H1 (cell line): ENCODE results near the gene HIVEP2. TPM values are rescaled to one million over a fixed set of nuclear protein-coding genes. Genes with fewer than 3 reads are reported as not detected.

ENCODE experiments used
- CTCF ChIA-PET: fragments of 300-600 bp; sonication (Branson Sonifier 250); formaldehyde crosslinking; loops from one replicate; lab custom pipeline; 2021; ENCODE audit not compliant: partially characterized antibody; lab: Charles Lee
- POLR2A ChIA-PET: fragments of 300-600 bp; sonication (Branson Sonifier 250); formaldehyde crosslinking; loops from one replicate; lab custom pipeline; 2021; ENCODE audit warnings: inconsistent platforms; ENCODE audit not compliant: partially characterized antibody; lab: Charles Lee
- DNase-seq, 2 experiments: peaks; one replicate each; pipeline versions ENCODE4 v3.0.0 to v3.0.0-alpha.2; 2010 to 2022; ENCODE audit warnings: low spot score in 2 of 2, low read depth in 1 of 2, mixed read lengths in 1 of 2
- FAIRE-seq: peaks from 2 replicates; lab custom pipeline; 2011; peaks lifted over from hg19 to GRCh38; lab: Jason Lieb, UNC
- H2AFZ ChIP-seq: 2 replicates; pipeline ENCODE4 v1.8.1; 2012; ENCODE audit warnings: low read length, inconsistent platforms
- H2AK5ac ChIP-seq: 2 replicates; pipeline ENCODE4 v1.6.1; 2013; ENCODE audit warnings: low read depth, low read length
- H2BK120ac ChIP-seq: replicated peaks from 2 replicates; pipeline ENCODE3; 2013; ENCODE audit warnings: low read depth, low read length, inconsistent platforms
- H2BK12ac ChIP-seq: 2 replicates; pipeline ENCODE4 v1.6.1; 2013; ENCODE audit warnings: low read depth, low read length
- H2BK15ac ChIP-seq: 2 replicates; pipeline ENCODE4 v1.6.1; 2013; ENCODE audit warnings: low read length
- H2BK20ac ChIP-seq: 2 replicates; pipeline ENCODE4 v1.6.1; 2013; ENCODE audit warnings: low read length
- H2BK5ac ChIP-seq: 2 replicates; pipeline ENCODE4 v1.6.1; 2013; ENCODE audit warnings: low read depth, low read length
- H3K14ac ChIP-seq: 2 replicates; pipeline ENCODE4 v1.6.1; 2013; ENCODE audit warnings: inconsistent platforms; ENCODE audit not compliant: insufficient read length
- H3K18ac ChIP-seq: 2 replicates; pipeline ENCODE4 v1.6.1; 2013; ENCODE audit warnings: low read length; ENCODE audit errors: extremely low read depth
- H3K23ac ChIP-seq: 2 replicates; pipeline ENCODE4 v1.6.1; 2013; ENCODE audit warnings: inconsistent platforms; ENCODE audit not compliant: insufficient read length
- H3K23me2 ChIP-seq: 2 replicates; pipeline ENCODE4 v1.6.1; 2013; ENCODE audit warnings: low read depth, low read length
- H3K27ac ChIP-seq: 2 replicates; pipeline ENCODE4 v1.6.1; 2011; ENCODE audit warnings: low read depth, low read length, inconsistent platforms
- H3K27me3 ChIP-seq, 4 experiments: replicated peaks in 1 of 4; 1 replicate in 1 of 4; 2 replicates in 3 of 4; pipeline versions ENCODE4 v1.6.1 to v1.8.1; 2011 to 2013; ENCODE audit warnings: low read length in 3 of 4, mild to moderate bottlenecking in 3 of 4, inconsistent platforms in 2 of 4, mixed read lengths in 2 of 4, moderate library complexity in 1 of 4; ENCODE audit not compliant: control insufficient read depth in 3 of 4, insufficient read depth in 3 of 4; ENCODE audit errors: extremely low read depth in 1 of 4
- H3K36me3 ChIP-seq, 4 experiments: 2 replicates each; pipeline versions ENCODE4 v1.6.1 to v1.8.1; 2011 to 2013; ENCODE audit warnings: mild to moderate bottlenecking in 4 of 4, low read length in 3 of 4, moderate library complexity in 2 of 4, control low read depth in 1 of 4, inconsistent platforms in 1 of 4; ENCODE audit not compliant: insufficient read depth in 4 of 4, control insufficient read depth in 2 of 4
- H3K4ac ChIP-seq: replicated peaks from 2 replicates; pipeline ENCODE3; 2013; ENCODE audit warnings: low read length, low read depth, mixed read lengths, inconsistent platforms; ENCODE audit not compliant: insufficient read length
- H3K4me1 ChIP-seq, 4 experiments: replicated peaks in 1 of 4; 1 replicate in 1 of 4; 2 replicates in 3 of 4; pipeline versions ENCODE4 v1.6.1 to v1.8.1; 2011 to 2013; ENCODE audit warnings: low read length in 3 of 4, inconsistent platforms in 2 of 4, mixed read lengths in 1 of 4; ENCODE audit not compliant: insufficient read depth in 4 of 4, control insufficient read depth in 3 of 4
- H3K4me2 ChIP-seq, 2 experiments: 2 replicates each; pipeline versions ENCODE4 v1.6.1 to v1.8.1; 2011 to 2013; ENCODE audit warnings: low read depth in 2 of 2, low read length in 2 of 2, control low read depth in 1 of 2, inconsistent platforms in 1 of 2, mild to moderate bottlenecking in 1 of 2; ENCODE audit not compliant: insufficient read depth in 1 of 2
- H3K4me3 ChIP-seq, 4 experiments: fragments of 200-600, 300-600 bp in 1 of 4; sonication (generic), shearing (Covaris generic), sonication (Bioruptor Twin) in 1 of 4; 2 replicates each; pipeline versions ENCODE4 v1.5.1 to v1.8.1; 2011 to 2016; ENCODE audit warnings: low read length in 4 of 4, low read depth in 3 of 4, control low read depth in 2 of 4, inconsistent platforms in 2 of 4, mild to moderate bottlenecking in 2 of 4, mixed read lengths in 1 of 4, moderate library complexity in 1 of 4; ENCODE audit not compliant: insufficient read depth in 2 of 4; ENCODE audit errors: extremely low read depth in 1 of 4
- H3K56ac ChIP-seq: replicated peaks from 2 replicates; pipeline ENCODE3; 2013; ENCODE audit warnings: low read depth, mild to moderate bottlenecking, mixed read lengths, low read length, inconsistent platforms; ENCODE audit not compliant: insufficient read length
- H3K79me1 ChIP-seq: 2 replicates; pipeline ENCODE4 v1.6.1; 2013; ENCODE audit warnings: low read depth, low read length, control low read depth
- H3K79me2 ChIP-seq, 2 experiments: 2 replicates each; pipeline versions ENCODE4 v1.6.1 to v1.8.1; 2012 to 2013; ENCODE audit warnings: low read length in 2 of 2, mild to moderate bottlenecking in 2 of 2, inconsistent platforms in 1 of 2; ENCODE audit not compliant: insufficient read depth in 2 of 2, control insufficient read depth in 1 of 2
- H3K9ac ChIP-seq, 4 experiments: replicated peaks in 1 of 4; 1 replicate in 1 of 4; 2 replicates in 3 of 4; pipeline versions ENCODE4 v1.6.1 to v1.8.1; 2011 to 2013; ENCODE audit warnings: low read depth in 3 of 4, low read length in 3 of 4, control low read depth in 2 of 4, mild to moderate bottlenecking in 2 of 4, moderate library complexity in 2 of 4, inconsistent platforms in 1 of 4; ENCODE audit errors: extremely low read depth in 1 of 4
- H3K9me3 ChIP-seq, 2 experiments: 2 replicates each; pipeline versions ENCODE4 v1.6.1 to v1.8.1; 2012 to 2013; ENCODE audit warnings: mild to moderate bottlenecking in 2 of 2, moderate library complexity in 2 of 2, control low read depth in 1 of 2, inconsistent platforms in 1 of 2, low read depth in 1 of 2, low read length in 1 of 2, mixed read lengths in 1 of 2; ENCODE audit not compliant: insufficient read depth in 2 of 2
- H4K20me1 ChIP-seq, 2 experiments: replicated peaks in 1 of 2; 2 replicates each; pipeline versions ENCODE3 to v1.8.1; 2011 to 2013; ENCODE audit warnings: inconsistent platforms in 2 of 2, low read length in 2 of 2, mild to moderate bottlenecking in 1 of 2; ENCODE audit not compliant: insufficient read depth in 2 of 2, control insufficient read depth in 1 of 2
- H4K5ac ChIP-seq: 2 replicates; pipeline ENCODE4 v1.6.1; 2013; ENCODE audit warnings: low read length, low read depth, mixed read lengths, inconsistent platforms; ENCODE audit not compliant: insufficient read length
- H4K8ac ChIP-seq: 2 replicates; pipeline ENCODE4 v1.8.0; 2013; ENCODE audit warnings: mild to moderate bottlenecking, moderate library complexity, low read length, inconsistent platforms; ENCODE audit not compliant: insufficient read depth; ENCODE audit errors: extremely low read depth
- H4K91ac ChIP-seq: replicated peaks from 2 replicates; pipeline ENCODE3; 2013; ENCODE audit warnings: low read length, mixed read lengths, inconsistent platforms; ENCODE audit not compliant: insufficient read length
- EGR1 ChIP-seq: IDR thresholded peaks from 2 replicates; pipeline ENCODE4 v1.6.1; 2011; ENCODE audit warnings: low read depth, low read length, borderline replicate concordance
- GTF2F1 ChIP-seq: IDR thresholded peaks from 2 replicates; pipeline ENCODE4 v1.6.1; 2012; ENCODE audit warnings: low read depth, low read length, improper control_type of control experiment, borderline replicate concordance
- HDAC2 ChIP-seq, 2 experiments: fragments of 300-600 bp in 1 of 2; sonication (generic) in 1 of 2; IDR thresholded peaks; 2 replicates each; pipeline ENCODE4 v1.6.1; 2011 to 2012; ENCODE audit warnings: low read depth in 2 of 2, low read length in 2 of 2, mild to moderate bottlenecking in 2 of 2, moderate library complexity in 2 of 2, borderline replicate concordance in 1 of 2, inconsistent platforms in 1 of 2
- JUND ChIP-seq: IDR thresholded peaks from 2 replicates; pipeline ENCODE4 v1.6.1; 2011; ENCODE audit warnings: mild to moderate bottlenecking, improper control_type of control experiment, low read length
- KDM5A ChIP-seq: fragments of 200-600 bp; IDR thresholded peaks from 2 replicates; pipeline ENCODE4 v1.7.1; 2012; ENCODE audit warnings: mild to moderate bottlenecking, low read length, inconsistent platforms, mixed read lengths
- NRF1 ChIP-seq: IDR thresholded peaks from 2 replicates; pipeline ENCODE4 v1.6.1; 2011; ENCODE audit warnings: mild to moderate bottlenecking, low read depth, low read length, improper control_type of control experiment
- POLR2A ChIP-seq, 2 experiments: IDR thresholded peaks; 1 replicate in 1 of 2; 2 replicates in 1 of 2; pipeline ENCODE4 v1.6.1; 2011; ENCODE audit warnings: low read depth in 2 of 2, low read length in 2 of 2, mild to moderate bottlenecking in 2 of 2; ENCODE audit errors: control extremely low read depth in 1 of 2
- POLR2AphosphoS5 ChIP-seq: IDR thresholded peaks from 2 replicates; pipeline ENCODE4 v1.6.1; 2011; ENCODE audit warnings: low read depth, low read length
- RBBP5 ChIP-seq: IDR thresholded peaks from 2 replicates; pipeline ENCODE4 v1.7.1; 2012; ENCODE audit warnings: low read depth, mild to moderate bottlenecking, inconsistent platforms, low read length, moderate library complexity, borderline replicate concordance
- RFX5 ChIP-seq: IDR thresholded peaks from 2 replicates; pipeline ENCODE4 v1.6.1; 2011; ENCODE audit warnings: low read depth, low read length, improper control_type of control experiment, borderline replicate concordance
- RXRA ChIP-seq: IDR thresholded peaks from 2 replicates; pipeline ENCODE4 v1.6.1; 2011; ENCODE audit warnings: low read depth, mild to moderate bottlenecking, low read length, moderate library complexity; ENCODE audit not compliant: insufficient read depth
- SP2 ChIP-seq: IDR thresholded peaks from 2 replicates; pipeline ENCODE4 v1.6.1; 2012; ENCODE audit warnings: mild to moderate bottlenecking, low read length, inconsistent platforms
- TAF1 ChIP-seq: IDR thresholded peaks from 2 replicates; pipeline ENCODE4 v1.6.1; 2011; ENCODE audit warnings: mild to moderate bottlenecking, low read depth, low read length
- TCF12 ChIP-seq: IDR thresholded peaks from 2 replicates; pipeline ENCODE4 v1.6.1; 2011; ENCODE audit warnings: low read depth, mild to moderate bottlenecking, low read length
- WGBS, 2 experiments: shearing (Covaris generic) in 1 of 2; methylation state at CpG; one replicate each; pipeline versions ENCODE4 v1.1.6 to v1.1.7; 2013 to 2015; ENCODE audit warnings: low lambda C conversion rate in 2 of 2, mixed read lengths in 2 of 2, inconsistent platforms in 1 of 2, low coverage in 1 of 2, missing lambda C conversion rate in 1 of 2; ENCODE audit not compliant: insufficient replicate concordance in 2 of 2, insufficient coverage in 1 of 2, insufficient read length in 1 of 2; ENCODE audit errors: extremely low coverage in 1 of 2, missing lambda C conversion rate in 1 of 2; 5-methylcytosine and 5-hydroxymethylcytosine counted together
- polyA plus RNA-seq, 7 experiments: library from polyadenylated mRNA; depleted of rRNA in 3 of 7; stranded (reverse) in 5 of 7; unstranded in 2 of 7; fragments of >200 nt in 5 of 7; fragments of 200-250 nt in 2 of 7; gene quantifications; 1 replicate in 5 of 7; 2 replicates in 1 of 7; 4 replicates in 1 of 7; pipeline versions ENCODE4 v1.2.1 to v1.2.3, GENCODE V29; 2011 to 2013; ENCODE audit warnings: missing spikeins in 2 of 7, mixed read lengths in 2 of 7
- total RNA-seq: library from RNA; stranded (reverse); fragmentation: NEBNext Ultra II Directional; extraction: Animal tissue kit (Norgen Biotek cat#: 25700); gene quantifications from 2 replicates; pipeline ENCODE4 v1.2.1, GENCODE V29; 2021
- TF ChIP-seq, protein P1 (sequence below): IDR thresholded peaks from 2 replicates; pipeline ENCODE4 v1.6.1; 2012; ENCODE audit warnings: inconsistent platforms

The HIVEP2 gene
- total and polyA plus RNA-seq, 2 of the 8 experiments (the other 6 are each of a cell fraction or from before 2014, with no cell fraction given) = 2.2 to 6.1 TPM

DNA sequence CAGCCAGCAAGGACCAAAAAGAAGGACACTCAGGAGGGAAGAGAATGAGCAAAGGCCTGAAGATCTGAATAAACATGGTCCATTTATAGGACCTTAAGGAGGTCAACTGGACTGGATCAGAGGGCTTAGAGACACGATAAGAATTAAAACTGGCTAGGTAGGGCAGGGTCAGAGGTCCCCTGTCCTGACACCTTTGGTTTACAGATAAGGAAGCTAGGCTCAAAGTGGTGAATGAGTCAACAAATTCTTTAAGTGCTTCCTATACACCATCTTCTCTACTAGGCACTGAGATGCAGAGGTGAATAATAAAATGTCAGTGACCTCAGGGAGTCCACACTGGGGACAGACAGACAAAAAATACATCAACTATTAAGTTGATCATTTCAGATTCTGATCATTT, 70.3 kb downstream of the HIVEP2 start:
- 86% methylated on average over 1 of the region's 1 CpG; no CpG with 5 or more reads in 1 of the 2 experiments for WGBS, 2 experiments
- Histone ChIP-seq H3K27ac (no peak overlapping the region), H2AFZ (no peak overlapping the region), H3K14ac (no peak overlapping the region), H4K8ac (no peak overlapping the region), H2AK5ac (no peak overlapping the region), H3K79me2 (peaks cover 0 to 13% of the 10 kb centered on the region in 2 experiments; a peak in 1 of 4 replicates), H3K4me2 (no peak overlapping the region), H2BK5ac (no peak overlapping the region), H3K36me3 (no peaks in the 10 kb centered on the region), H4K5ac (no peak overlapping the region), H2BK12ac (no peak overlapping the region), H4K20me1 (no peaks in the 10 kb centered on the region), H2BK120ac (no peak overlapping the region), H3K4ac (no peak overlapping the region), H3K4me3 (no peak overlapping the region), H3K9ac (no peak overlapping the region), H3K56ac (no peak overlapping the region), H3K18ac (no peak overlapping the region), H4K91ac (no peak overlapping the region), H3K4me1 (no peaks in the 10 kb centered on the region), H3K23me2 (no peaks in the 10 kb centered on the region), H3K23ac (no peak overlapping the region), H3K27me3 (no peaks in the 10 kb centered on the region), H3K79me1 (no peaks in the 10 kb centered on the region; the same call in 1 of the 2 replicates), H2BK15ac (no peak overlapping the region), H3K9me3 (no peaks in the 10 kb centered on the region), H2BK20ac (peak overlapping the region; percentile 15; the same call in 1 of the 2 replicates)
- FAIRE-seq (no peak), DNase-seq (no peak)
- ChIA-PET POLR2A (interaction anchor here (0.5 kb wide), 1 partner anchor 17 kb away, joined by 3 read pairs; no protein-coding TSS in a partner anchor), CTCF (no interaction called here)
- no peak for TF ChIP-seq JUND
- no peak for TF ChIP-seq SP2
- no peak for TF ChIP-seq RXRA
- no peak for TF ChIP-seq POLR2A (IDR thresholded peaks at IDR 0.05; ENCODE audit: control extremely low read depth in 1 of 2, low read depth in 2 of 2, low read length in 2 of 2)
- no peak for TF ChIP-seq HDAC2 (IDR thresholded peaks at IDR 0.05; ENCODE audit: borderline replicate concordance in 1 of 2, low read depth in 2 of 2, low read length in 2 of 2)
- TF ChIP-seq KDM5A = no peak
- no peak for TF ChIP-seq TCF12
- TF ChIP-seq NRF1 = no peak
- no peak for TF ChIP-seq RBBP5
- TF ChIP-seq, protein P1, sequence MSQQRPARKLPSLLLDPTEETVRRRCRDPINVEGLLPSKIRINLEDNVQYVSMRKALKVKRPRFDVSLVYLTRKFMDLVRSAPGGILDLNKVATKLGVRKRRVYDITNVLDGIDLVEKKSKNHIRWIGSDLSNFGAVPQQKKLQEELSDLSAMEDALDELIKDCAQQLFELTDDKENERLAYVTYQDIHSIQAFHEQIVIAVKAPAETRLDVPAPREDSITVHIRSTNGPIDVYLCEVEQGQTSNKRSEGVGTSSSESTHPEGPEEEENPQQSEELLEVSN = no peak
- no peak for TF ChIP-seq GTF2F1
- no peak for TF ChIP-seq TAF1
- TF ChIP-seq POLR2AphosphoS5 = no peak
- TF ChIP-seq RFX5 = no peak
- TF ChIP-seq EGR1 = no peak
